GM12864 (cell line): Measurements from ENCODE around the gene CFAP92.

Experiments used
- DNase-seq: peaks from one replicate; pipeline ENCODE4 v3.0.0-alpha.2; 2011; ENCODE audit warnings: low read depth
- H3K4me3 ChIP-seq: 2 replicates; pipeline ENCODE4 v1.5.1; 2011; ENCODE audit warnings: mild to moderate bottlenecking, low read depth, low read length, control low read depth
- TF ChIP-seq, protein P1 (sequence below): IDR thresholded peaks from 2 replicates; pipeline ENCODE4 v1.5.1; 2011; ENCODE audit warnings: low read depth, mild to moderate bottlenecking, moderate library complexity, low read length, control low read depth, inconsistent platforms; ENCODE audit errors: missing control alignments

Gene CFAP92

DNA sequence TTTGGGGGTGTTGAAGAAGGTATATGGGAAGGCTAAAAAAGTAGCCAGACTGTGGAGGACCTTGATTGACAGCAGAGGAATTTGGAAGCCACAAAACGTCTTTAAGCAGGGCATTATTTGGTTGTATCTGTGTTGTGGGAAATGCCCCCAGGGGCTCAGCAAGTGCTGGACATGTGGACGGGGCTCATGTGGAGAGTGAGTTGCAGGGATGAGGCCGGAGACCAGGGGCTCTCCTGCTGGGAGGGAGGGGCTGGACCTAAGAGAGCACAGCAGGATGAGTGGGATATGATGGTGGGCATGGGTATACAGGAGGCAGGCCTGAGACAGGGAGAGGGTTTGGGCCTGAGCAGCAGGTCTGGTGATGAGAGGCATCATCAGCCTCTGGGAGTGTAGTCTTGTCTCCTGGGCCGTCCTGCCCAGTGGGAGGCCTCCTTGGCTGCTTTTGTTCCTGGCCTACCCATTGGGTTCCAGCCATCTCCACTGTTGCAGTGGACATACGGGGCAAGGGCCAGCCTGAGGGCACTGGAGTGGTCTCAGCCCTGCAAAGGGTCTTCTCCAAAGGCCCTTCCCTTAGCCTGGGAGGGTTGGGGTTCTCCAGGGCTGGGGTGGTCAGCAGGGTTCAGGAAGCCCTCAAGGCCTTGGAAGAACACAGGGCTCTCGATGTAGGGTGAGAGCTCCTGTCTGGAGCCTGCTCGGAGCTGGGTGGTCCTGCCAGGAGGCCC lies 86.9 kb downstream of the CFAP92 start:
- TF ChIP-seq, protein P1, sequence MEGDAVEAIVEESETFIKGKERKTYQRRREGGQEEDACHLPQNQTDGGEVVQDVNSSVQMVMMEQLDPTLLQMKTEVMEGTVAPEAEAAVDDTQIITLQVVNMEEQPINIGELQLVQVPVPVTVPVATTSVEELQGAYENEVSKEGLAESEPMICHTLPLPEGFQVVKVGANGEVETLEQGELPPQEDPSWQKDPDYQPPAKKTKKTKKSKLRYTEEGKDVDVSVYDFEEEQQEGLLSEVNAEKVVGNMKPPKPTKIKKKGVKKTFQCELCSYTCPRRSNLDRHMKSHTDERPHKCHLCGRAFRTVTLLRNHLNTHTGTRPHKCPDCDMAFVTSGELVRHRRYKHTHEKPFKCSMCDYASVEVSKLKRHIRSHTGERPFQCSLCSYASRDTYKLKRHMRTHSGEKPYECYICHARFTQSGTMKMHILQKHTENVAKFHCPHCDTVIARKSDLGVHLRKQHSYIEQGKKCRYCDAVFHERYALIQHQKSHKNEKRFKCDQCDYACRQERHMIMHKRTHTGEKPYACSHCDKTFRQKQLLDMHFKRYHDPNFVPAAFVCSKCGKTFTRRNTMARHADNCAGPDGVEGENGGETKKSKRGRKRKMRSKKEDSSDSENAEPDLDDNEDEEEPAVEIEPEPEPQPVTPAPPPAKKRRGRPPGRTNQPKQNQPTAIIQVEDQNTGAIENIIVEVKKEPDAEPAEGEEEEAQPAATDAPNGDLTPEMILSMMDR: no peak
- no peak overlapping the region for H3K4me3 ChIP-seq
- DNase-seq: no peak

DNA sequence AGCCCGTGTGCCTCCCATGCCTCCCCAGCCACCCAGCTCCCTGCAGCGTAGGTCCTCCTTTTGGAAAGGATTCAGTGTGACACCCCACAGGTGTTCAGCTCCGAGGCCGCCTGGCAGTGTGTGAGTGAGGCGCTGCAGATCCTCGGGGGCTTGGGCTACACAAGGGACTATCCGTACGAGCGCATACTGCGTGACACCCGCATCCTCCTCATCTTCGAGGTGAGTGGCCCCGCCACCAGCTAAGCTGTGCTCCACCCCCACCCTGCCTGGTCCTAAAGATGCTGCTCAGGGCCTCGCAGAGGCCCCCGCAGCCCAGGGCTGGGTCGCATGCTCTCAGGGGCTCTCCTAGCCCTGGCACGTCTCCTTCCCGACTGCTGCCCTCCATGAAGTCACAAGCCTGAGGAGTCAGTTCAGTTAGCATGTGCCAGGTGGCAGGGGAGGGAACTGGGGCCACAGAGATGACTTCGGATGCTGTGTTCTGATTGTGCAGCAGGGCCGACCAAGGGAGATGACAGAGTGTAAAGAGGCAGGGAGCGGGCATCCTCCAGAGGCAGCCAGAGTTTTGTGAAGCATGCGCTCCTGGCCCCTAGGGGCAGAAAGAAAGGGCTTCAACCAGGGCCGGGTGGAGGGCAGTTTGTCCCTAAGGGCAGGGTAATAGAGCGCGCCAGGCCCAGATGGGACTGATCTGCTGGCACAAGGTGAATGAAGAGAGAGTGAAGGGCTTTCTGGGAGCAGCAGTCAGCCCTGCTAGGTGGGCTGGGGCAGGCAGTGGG lies 87.7 kb downstream of the CFAP92 start:
- TF ChIP-seq, protein P1: no peak
- no peak for DNase-seq
- no peak overlapping the region for H3K4me3 ChIP-seq

DNA sequence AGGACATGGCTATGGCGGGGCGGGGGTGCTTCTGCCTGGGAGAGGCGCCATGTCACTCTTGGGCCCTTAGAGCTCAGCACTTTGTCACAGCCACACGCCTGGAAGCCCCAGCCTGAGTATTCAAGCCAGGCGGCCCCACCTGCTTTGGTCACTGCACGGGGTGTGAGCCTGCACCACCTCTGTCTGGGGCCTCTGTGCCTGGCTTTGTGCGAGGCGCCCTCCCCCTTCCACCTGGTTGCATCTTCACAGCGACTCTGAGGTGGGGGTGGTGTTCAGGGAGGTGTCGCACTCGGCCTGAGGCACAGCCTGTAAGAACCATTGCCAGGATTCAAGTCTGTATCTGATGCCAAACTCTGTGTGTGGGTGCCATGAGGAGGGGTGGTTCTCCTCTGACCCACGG lies 90.4 kb downstream of the CFAP92 start:
- TF ChIP-seq, protein P1: no peak
- no peak for DNase-seq
- H3K4me3 ChIP-seq: no peak overlapping the region

DNA sequence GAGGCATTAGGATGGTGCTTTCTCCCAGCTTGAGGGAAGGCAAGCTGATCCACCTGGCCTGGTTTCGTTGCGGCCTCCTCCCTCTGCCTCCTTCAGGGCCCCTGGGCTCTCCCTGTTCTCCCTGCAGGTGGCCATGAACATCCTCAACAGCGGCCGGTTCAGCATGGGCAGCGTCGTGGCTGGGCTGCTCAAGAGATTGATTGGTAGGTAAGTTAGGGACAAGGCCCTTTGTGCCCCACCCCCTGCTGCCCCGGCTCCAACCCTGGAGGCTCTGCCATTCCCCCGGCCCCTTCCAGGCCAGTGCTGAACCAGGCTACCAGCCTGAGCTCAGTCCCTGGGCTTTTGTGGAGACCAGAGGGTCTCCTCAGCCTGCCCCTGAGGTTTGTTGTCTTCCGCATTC lies 91.5 kb downstream of the CFAP92 start:
- DNase-seq: no peak
- TF ChIP-seq, protein P1: no peak
- no peak overlapping the region for H3K4me3 ChIP-seq

DNA sequence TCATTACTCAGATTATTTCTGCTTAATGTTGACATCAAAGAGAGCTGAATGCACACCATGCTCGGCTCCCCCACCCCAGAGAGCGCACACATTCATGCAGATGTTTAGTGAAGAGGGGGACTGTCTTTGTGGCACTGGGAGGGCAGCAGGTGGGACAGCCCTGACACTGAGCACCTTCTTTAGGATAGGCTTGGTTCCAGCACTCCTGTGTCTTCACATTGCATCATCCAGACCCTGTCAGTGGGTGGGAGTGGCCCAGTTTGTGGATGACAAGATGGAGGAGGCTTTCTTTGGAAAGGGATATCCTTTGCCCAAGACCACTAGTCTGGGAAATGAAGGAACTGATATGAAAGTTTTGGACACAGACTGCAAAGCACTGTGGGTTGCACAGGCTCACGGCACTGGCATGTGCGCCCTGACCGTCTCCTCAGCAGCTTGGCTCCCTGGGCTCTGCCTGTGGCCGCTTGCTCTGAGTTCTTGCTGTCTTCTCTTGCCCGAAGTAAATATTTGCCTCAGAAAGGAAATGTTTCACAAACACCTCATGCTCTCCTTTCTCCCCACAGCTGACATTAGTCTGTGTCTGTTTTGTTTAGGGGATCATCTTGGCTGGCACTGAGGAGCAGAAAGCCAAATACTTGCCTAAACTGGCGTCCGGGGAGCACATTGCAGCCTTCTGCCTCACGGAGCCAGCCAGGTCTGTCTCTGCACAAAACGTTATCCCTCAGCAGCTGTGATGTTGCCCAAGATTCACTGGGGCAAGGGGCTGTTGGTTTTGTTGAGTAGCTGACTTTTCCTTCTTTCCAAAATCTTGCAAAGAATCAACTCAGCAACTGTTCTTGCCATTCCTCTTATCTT lies 97.8 kb downstream of the CFAP92 start:
- no peak for DNase-seq
- H3K4me3 ChIP-seq: no peak overlapping the region
- TF ChIP-seq, protein P1: no peak

DNA sequence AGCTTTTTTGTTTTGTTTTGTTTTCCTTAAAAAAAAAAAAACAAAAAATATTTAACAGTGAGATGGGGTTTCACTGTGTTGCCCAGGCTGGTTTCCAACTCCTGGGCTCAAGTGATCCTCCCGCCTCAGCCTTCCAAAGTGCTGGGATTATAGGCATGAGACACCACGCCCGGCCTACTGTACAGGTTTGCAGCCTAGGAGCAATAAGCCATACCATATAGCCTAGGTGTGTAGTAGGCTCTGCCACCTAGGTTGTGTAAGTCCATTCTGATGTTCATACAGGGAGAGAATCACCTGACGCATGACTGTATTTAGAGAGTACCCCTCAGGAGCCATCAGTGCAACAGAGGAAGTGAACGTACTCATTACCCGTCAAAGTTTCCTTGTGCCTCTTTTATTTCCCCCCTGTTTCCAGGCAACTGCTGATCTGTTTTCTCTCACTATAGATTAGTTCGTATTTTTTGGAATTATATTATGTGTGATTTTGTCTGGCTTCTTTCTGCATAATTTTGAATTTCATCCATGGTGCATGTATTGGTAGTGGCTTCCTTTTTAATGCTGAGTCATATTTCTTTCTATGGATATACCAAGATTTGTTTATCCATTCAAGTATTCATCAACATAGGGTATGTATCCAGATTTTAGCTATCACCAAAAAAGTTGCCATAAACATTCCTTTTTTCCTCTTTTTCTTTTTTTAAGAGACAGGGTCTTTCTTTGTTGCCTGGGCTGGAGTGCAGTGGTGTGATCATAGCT lies 104.6 kb downstream of the CFAP92 start:
- DNase-seq: no peak
- TF ChIP-seq, protein P1: no peak
- H3K4me3 ChIP-seq: no peak overlapping the region
